NCI-H1092 treated with DMSO at 0.1 percent for 48 hours (cell line): ENCODE results near the gene MYO18A.
"Not testable (repeated sequence)": the region's sequence is repeated elsewhere in the genome, so short reads cannot be mapped to it uniquely, and the experiment has no call there.

ENCODE experiments used
- DNase-seq: peaks from one replicate; lab custom pipeline; 2025; lab: John Stamatoyannopoulos, UW

MYO18A gene

DNA sequence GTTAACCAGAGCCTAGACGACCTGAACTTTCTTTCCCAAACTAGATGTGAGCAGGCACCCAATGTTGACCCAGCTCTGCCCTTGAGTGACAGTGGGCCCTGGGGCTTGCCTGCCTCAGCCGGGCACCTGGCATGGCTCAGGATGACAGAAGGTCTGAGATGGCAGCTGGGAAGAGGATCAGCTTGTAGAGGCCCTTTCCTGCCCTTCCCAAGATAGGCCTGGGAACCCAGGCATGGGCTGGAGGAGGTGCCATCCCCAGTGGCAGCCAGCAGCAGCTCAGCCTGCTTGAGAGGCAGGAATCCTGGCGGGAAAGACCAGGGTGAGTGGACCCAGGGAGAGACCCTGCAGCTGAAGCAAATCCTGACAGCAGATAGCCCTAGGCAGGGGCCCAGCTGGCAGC is 78.2 kb downstream of the MYO18A start:
- no peak for DNase-seq

- no peak for DNase-seq
Observed at GRCh38 chr17:29100296-29100695, 79.9 kb downstream of the MYO18A start.

GRCh38 chr17:29099527-29099926 is 80.7 kb downstream of the MYO18A start:
- DNase-seq, result no peak

GRCh38 chr17:29096094-29096493 is 84.1 kb downstream of the MYO18A start:
- peak; percentile 37 for DNase-seq

DNA sequence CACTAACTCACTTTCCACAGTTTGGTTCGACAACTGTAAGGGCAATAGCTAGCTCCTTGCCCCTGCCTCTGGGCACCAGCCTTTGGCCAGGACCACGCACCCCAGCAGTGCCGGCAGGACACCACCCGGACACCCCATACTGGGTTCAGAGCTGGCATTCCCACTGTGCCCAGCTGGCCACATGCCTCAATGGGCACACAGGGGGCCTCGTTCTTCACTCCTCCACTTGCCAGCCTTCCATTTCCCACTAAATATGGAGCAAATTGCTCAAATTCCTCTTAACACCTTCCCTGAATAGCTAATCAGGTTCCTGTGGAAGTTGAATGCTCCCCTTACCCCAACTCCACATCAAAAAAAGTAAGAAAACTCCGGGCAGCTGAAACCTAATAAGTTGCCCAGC is 84.8 kb downstream of the MYO18A start:
- DNase-seq, result no peak

DNA sequence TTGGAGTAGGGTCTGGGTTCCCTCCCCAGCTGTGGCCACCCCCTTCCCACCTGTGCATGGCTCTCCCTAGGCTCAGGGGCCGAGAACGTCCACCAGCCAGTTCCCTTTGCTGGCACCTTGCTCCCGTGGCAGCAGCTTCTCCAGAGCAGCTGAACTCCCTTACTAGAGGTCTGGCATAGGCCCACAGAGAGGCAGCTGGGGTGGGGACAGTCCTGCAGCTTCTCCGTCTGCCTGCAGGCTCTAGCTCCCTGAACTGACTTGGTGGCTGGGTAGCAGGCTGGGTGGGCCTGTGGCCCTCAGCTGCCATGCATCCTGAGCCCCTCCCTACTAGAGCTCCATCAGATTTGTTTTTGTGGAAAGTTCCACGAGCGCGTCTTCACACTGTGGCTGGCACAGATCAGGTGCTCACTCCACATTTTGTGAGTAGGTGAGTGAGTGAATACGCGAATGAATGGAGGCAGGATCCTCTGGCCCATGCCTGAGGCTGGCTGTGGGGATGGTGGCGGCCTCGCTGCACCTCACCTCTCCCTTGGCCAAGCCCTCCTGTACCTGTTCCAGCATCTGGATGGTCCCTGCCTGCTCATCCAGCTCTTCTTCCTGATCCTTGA is 86.0 kb downstream of the MYO18A start:
- no peak for DNase-seq

GRCh38 chr17:29093090-29093871 is 86.9 kb downstream of the MYO18A start:
- DNase-seq, result no peak

- DNase-seq, result peak; percentile 97
Observed at GRCh38 chr17:29091606-29092289, 88.5 kb downstream of the MYO18A start.

GRCh38 chr17:29090750-29091605 is 89.2 kb downstream of the MYO18A start:
- DNase-seq, result peak; percentile 68

DNA sequence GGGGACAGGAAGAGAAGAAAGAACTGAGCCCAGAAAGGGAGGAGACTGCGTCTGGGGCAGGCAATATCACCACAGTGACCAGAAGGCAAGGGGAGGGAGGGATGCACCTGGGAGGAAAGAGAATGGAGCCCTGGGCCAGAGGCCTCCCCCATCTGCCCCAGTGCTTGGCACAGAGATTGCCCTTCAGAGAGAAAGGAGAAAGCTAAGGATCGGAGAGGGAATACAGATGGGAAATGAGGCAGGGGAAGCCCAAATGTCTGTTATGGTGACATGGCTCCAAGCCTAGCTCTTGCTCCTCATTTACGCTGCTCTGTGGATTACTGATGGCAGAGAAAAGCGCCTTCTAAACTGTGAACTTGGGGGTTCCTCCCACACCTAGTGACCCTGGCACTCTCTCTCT is 90.1 kb downstream of the MYO18A start:
- no peak for DNase-seq

- peak; percentile 80 for DNase-seq
Observed at GRCh38 chr17:29089601-29090044, 90.6 kb downstream of the MYO18A start.

GRCh38 chr17:29088782-29089181 is 91.4 kb downstream of the MYO18A start:
- DNase-seq, result not testable (repeated sequence)

DNA sequence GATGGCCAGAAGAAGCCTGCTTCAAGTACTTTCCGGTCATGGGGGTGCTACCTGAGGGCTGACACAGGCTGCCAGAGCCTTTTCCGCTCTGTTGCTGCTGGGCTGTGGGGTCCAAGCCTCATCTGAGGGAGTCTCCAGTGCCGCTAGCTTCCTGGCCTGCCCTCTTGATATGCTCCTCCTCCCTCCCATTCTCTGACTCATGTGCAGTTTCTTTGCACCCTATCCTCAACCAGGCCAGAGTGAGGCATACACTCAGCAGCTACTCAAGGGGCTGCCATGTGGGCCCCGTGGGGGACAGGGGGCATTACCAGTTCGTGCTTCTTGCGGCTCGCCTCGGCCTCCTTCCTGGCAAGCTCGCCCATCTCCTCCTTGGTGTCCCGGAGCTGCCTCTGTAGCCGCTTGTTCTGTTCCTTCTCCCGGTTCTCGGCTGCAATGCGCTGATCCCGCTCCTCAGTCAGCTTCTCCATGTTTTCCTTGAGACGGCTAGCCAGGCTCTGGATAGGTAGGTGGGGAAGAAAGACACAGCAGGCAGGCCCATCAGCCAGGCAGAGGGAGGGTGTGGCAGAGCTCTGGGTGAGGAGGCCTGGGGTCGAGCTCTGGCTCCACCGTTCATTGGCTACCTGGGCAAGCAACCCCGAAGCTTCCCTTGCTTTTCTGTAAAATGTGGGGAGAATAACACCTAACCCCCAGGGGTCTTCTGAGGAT is 93.4 kb downstream of the MYO18A start:
- no peak for DNase-seq

DNA sequence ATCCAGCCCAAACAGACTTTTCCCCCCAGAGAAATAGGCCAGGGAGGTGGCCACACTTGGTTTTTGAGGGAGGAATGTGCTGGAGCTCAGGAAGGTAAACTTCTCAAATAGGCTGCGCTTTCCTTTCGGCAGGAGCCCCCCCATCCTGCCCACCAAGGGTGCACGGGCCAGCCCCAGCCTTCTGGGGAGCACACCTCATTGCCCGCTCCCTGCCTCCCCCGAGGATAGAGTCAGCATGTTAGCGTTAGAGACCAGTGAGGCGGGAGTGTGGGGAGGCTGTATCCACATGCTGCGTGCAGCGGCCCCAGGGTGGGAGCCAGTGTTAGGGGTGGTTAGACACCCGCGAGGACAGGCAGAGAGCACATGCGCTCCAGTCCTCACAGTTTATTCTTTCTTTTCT is 95.0 kb downstream of the MYO18A start:
- DNase-seq, result no peak

GRCh38 chr17:29084541-29085146 is 95.6 kb downstream of the MYO18A start:
- DNase-seq, result peak; percentile 97

GRCh38 chr17:29080965-29081364 is 99.2 kb downstream of the MYO18A start:
- DNase-seq, result no peak

DNA sequence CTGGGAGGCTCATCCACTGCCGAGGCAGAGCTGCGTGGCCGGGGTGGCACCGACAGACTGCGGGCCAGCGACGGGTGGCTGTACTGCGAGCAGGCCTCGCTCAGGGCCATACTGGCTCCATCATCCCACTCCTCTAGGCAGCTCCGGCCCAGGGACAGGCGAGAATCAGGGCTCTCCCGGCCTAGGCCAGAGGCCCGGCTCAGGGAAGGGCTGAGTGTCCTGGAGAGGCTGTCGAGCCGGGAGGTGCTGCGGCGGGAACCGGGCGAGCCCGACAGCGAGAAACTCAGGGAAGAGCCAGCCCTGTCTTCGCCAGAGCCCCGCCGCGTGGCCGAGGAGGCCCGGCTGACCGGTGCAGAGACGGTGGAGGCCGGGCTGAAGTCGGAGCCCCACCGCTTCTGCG is 99.9 kb downstream of the MYO18A start:
- no peak for DNase-seq

- no peak for DNase-seq
Observed at GRCh38 chr17:29079887-29080286, 100.3 kb downstream of the MYO18A start.

- DNase-seq, result no peak
Observed at GRCh38 chr17:29079433-29079832, 100.8 kb downstream of the MYO18A start.

DNA sequence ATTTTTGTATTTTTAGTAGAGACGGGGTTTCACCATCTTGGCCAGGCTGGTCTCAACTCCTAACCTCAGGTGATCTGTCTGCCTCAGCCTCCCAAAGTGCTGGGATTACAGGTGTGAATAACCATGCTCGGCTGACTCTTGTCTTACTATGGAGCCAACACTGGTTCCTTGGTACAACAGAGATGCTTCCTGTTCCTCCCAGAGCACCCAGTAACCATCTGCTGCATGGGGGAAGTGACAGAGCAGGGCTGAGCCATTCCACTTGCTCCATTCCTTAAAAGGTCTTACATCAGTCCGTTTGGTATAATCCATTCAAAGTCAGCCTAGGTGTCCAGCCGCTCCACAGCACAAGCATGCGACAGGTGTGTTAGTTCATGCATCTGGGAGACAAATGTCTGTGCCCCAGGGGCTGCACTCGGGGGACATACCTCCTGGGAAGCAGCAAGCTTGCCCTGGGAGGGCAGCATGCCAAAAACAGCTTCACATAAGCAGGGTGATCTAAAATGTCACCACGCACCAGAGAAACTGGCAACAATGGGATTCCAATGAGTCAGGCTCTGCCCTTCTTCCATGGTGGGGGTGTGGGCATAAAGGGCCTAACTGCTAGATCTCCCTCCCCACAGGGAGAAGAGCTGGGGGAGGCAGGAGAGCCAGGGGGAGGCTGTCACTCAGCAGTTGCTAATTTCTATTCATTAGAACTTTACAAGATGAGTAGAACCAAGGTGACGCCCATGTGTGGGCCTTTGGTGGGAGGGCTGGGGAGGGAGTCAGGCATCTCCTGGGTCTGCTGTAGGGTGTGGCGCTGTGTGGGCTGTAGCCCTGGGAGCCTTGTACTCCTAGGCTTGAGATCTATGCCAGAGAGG is 101.8 kb downstream of the MYO18A start:
- peak; percentile 7 for DNase-seq
